Kidney glomerular epithelial cell (primary cell): Measurements from ENCODE around the gene NLGN1.
"Not testable (repeated sequence)": the region's sequence is repeated elsewhere in the genome, so short reads cannot be mapped to it uniquely, and the experiment has no call there.

ENCODE experiments used
- DNase-seq: peaks from one replicate; lab custom pipeline; 2025; lab: John Stamatoyannopoulos, UW

Gene NLGN1

DNA sequence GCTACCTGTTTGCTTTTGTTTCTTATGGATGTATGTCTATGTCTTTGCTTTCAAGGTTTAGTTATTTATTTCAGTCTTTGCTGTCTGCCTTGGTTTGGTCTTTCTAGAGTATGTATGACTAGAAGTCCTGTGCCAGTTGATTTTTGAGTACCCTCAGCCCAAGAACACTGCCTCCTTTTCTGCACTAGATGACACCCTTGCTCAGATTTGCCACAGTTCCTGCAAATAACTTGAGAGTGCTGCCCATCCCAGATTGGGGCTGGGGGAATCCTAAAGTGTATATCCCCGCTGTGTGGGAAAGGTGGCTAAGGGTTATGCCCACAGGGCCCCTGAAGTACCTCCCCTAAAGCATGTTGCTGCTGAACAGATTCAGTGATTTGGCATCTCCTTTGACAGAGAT, 32.0 kb downstream of the NLGN1 start:
- no peak for DNase-seq

DNA sequence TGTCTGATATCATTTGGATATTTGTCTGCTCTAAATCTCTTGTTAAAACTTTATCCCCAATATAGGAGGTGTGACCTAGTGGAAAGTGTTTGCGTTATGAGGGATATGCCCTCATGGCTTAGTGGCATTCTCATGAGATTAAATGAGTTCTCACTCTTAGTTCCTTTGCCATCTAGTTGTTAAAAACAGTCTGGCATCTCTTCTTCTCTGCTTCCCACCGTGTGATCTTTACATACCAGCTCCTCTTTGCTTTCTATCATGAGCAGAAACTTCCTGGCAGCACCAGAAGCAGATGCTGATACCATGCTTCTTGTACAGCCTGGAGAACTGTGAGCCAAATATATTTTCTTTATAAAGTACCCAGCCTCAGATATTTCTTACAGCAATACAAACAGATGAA, 33.0 kb downstream of the NLGN1 start:
- DNase-seq = no peak

DNA sequence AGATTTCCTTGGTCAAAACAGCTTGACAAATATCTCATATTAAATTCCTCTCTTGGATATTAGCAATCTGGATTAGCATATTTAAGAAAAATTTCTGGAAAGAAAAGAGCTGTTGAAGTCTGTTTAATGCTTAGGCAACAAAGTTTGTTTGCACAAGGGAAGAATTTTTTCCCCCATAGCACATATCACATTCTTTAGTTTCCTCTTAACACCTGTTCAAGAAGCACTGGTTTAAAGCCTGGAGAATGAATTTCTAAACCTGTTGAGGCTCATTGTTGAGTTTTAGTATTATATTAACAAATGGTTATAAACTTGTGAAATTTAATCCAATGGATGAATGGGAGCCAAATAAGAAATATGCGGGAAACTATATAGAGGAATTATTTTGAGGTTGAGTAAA, 41.5 kb downstream of the NLGN1 start:
- no peak for DNase-seq

DNA sequence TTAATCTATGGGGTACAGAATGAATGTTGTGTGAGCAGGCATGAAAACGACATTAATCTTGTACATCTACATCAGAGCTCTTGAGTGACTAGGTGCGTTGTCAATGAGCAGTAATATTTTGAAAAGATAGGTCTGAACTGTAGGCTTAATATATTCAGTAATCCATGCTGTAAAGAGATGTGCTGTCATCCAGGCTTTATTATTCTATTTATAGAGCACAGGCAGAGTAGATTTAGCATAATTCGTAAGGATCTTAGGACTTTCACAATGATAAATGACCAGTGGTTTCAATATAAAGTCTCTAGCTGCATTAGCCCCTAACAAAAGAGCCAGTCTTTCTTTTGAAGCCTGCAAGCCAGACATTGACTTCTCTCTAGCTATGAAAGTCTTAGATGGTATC, 43.0 kb downstream of the NLGN1 start:
- DNase-seq = no peak

DNA sequence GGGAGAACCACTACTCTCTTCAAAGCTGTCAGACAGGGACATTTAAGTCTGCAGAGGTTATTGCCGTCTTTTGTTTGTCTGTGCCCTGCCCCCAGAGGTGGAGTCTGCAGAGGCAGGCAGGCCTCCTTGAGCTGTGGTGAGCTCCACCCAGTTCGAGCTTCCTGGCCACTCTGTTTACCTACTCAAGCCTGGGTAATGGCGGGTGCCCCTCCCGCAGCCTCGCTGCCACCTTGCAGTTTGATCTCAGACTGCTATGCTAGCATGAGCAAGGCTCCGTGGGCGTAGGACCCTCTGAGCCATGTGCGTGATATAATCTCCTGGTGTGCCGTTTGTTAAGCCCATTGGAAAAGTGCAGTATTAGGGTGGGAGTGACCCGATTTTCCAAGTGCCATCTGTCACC, 54.0 kb downstream of the NLGN1 start:
- DNase-seq = not testable (repeated sequence)

DNA sequence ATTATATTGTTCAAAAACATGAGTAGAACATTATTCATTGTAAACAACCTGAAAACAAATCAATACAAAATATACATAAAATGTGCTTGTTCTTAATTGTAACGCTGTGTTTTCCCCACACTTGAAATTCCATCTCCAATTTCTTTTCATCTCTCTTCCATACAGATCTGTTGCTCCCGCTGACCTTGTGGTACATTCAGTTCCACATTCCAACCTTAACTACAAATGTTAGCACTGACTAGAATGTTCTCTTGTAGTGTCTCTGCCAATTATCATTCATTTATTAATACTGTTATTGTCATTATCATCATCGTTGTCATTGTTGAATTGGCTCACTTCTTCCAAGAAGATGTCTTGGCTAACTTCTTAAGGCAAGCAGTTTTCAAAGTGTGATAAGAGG, 65.7 kb downstream of the NLGN1 start:
- DNase-seq = no peak

DNA sequence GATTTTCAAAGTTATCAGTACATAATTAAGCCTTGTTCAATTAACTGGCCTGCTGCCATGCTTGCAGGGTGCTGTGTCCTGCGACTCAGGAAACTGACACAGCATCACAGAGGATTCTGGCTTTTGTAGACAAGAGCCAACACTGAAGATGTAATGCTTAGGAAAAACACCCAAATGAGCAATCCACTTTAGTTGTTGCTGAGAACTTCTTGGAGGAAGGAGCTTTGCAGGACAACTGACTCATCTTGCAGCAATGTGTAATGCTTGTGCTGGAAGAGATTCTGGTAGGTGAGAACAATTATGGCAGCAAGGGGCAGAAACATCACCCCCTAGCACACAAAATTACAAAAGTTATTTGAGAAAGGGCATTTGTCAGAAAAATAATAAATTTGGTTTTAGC, 67.6 kb downstream of the NLGN1 start:
- peak; percentile 17 for DNase-seq

DNA sequence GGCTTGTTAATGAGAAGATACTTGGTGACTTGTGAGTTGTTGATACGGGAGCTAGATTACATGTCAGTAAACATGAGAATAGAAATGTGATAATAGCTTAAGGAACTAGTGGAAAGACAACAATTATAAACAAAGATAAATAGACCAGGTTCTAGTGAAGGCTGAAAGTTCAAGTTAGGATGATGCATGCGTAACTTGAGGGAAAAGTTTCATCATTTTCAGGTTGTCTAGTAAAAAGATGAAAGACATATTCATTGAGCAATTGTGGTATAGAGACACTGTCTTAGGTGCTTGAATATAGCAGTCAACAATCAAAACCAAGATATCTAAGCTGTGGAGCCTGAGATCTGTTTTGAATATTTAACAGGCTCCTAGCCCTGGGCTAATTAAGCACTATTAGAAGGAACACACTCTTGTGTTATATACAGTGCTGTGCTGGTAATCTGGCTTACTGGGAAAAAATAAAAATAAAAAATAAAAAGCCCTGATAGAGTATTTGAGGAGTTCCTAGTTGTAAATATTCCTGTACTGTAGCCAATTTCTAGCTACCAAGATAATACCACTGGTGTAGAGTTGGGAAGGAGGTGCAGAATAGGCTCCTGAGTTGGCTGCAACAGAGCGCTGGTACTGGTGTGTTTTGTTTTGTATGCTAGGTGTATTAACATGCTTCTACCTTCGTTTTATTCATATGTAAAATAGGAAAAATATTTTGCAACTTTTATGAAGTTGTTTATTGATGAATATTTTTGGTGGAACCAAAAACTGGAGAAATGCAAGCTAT, 68.5 kb downstream of the NLGN1 start:
- DNase-seq = no peak

DNA sequence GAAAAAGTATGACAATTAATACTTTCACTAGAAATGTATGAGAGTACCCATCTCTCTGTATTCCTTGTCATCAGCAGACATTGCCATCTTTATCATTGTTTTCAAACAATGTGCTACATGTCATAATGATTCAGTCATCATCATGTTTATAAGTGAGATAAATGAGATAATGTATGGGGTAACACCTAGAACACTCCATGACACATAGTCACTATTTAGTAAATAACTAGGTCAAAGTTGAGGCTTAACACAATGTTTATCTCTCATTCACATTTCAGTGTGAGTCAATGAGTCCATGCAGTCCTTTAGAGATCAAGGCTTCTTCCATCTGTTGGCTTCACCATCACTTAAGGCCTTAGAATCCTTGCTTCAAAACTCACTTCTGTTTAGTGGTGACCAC, 70.0 kb downstream of the NLGN1 start:
- no peak for DNase-seq

DNA sequence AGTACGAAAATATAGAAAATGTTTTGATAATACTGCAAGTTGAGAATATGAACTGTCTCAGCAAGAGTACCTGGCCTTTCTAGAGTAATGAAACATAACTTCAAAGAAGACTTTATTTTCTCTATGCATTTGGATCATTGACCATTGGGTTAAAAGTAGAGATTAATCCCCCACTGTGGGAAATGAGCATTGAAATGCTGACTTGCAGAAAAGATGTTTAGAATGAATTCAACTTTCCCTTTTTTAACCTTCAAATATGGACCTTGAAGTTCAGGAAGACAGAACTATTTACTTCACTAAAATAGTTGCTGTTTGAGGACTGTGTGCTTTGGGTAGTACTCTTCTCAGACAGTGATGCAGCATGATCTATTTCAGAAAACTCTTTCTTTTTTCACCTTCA, 75.7 kb downstream of the NLGN1 start:
- no peak for DNase-seq

DNA sequence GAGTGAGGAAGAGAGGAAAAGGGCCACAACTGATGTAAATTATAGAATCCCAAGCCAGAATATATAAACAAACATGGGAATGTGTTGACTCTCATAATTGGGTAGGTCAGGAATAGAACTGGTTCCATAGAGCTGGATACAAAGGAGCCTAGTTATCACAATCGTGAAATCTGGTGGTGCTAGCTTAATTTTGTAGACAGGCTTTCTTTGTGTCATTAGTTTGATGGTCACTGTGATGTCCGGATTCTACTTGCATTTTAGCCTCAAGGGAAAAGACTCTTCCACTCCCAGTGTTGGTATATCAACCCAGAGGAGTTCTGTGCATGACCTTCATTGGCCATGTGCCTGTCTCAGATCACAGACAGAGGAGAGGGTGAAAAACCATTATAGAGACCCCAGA, 81.8 kb downstream of the NLGN1 start:
- DNase-seq = no peak

DNA sequence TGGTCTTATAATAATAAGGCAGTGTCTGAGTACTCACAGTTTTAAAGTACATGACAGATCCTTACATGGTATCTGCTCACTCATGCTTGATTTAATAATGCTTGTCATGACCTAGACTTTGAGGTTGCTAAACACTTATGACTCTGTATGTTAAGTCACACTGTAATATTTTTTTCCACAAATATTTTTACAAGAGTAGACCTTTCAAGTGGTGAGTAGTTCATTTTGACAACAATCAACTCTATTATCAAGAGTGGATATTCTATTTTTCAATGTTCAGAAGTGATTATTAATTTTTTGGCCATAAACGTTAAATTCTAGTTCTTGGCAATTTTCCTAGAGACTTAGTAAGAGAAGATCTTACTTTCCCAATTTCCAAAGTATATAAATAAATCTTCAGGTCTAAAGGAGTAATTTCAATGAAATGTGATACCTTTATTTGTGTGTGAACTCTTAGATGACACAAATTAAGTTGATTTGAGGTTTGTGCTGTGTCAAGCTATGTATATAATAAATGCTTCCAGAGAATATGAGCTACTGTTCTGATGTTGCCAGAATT, 104.5 kb downstream of the NLGN1 start:
- DNase-seq = peak; percentile 12

DNA sequence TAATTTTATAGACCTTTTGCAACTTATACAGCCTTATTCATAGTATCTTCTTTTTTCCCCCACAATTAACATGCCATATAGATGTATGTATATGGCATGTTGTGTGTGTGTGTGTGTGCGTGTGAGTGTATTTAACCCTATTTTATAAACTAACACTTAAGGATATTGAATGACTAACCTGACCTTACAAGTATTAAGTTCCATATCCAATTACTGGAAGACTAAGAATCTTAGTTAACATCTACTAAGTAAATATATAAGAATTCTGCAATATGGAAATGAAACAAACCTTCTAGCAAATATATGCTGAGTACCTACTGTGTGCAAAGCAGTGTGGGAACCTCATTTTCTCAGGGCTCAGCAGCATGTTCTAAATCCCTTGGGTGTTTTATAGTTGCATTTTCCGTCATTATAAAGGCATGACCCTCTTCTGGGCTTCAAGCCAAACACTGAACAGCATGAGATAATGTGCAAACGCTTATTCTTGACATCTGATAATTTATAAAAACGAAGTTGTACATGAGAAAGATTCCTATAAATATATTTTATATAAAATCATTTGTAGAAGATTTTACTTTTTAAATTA, 105.5 kb downstream of the NLGN1 start:
- no peak for DNase-seq

DNA sequence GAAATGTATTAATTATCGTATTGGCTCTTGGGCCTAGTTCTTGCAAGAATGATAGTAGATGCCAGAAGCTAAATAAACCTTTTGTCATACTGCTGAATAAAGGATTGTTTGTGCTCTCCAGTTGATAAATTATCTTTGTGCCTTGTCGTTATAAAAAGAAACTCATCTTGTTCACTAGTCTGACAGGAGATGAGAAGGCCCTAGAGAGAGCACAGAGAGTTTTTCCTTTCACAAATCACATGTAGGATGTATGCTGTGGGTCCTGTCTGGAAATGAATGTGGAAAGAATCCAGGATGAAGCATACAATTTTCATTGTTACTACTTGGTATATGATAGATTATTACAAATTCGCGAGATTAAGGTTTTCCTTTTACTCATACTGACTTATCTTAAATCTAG, 113.0 kb downstream of the NLGN1 start:
- DNase-seq = no peak

DNA sequence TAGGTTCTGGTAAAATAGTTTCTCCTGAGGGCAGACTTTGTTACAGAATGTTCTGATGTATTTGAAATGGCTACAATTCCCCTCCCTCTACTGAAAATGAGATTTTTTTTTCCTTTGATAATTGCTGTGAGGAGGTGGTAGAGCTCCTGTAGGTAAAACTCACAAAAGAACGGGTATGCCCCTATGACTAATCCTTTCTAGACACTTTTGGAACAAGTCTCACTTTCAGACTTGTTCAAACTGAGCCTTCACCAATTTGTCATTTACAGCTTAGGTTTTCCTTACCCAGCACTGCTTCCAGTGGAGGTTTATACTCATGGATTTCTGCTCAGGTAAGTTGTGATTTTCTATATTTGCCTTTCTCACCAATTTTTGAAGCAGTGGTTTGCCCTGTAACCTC, 115.6 kb downstream of the NLGN1 start:
- no peak for DNase-seq

DNA sequence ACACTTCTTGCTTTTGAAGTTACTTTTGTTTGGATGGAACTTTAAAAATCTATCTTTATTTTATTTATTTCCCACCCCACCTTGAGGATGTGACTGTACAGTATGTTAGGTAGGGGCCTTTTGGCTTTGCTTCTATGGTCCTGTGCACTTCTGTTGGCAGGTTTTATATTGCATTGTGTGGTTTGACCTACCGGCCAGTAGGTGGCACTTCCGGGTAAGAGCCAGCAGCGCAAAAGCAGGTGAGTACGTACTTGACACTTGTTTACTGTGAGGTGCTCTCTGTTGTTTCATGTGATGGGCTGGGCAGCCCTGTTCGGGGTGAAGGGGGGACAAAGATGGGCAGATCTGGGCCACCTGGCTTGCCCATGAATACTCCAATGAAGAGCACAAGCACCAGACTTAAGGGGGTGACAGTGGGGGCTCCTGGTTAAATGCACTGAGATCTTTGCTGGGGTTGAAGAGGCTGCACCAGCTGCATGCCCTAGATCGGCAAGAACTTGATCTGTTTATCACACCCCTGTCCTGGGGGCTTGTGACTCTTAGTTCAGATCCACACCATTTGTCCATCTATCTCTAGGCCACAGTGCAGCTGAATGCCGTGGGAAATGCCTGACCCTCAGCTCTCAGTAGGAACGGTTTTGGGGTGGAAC, 131.6 kb downstream of the NLGN1 start:
- peak; percentile 22 for DNase-seq

DNA sequence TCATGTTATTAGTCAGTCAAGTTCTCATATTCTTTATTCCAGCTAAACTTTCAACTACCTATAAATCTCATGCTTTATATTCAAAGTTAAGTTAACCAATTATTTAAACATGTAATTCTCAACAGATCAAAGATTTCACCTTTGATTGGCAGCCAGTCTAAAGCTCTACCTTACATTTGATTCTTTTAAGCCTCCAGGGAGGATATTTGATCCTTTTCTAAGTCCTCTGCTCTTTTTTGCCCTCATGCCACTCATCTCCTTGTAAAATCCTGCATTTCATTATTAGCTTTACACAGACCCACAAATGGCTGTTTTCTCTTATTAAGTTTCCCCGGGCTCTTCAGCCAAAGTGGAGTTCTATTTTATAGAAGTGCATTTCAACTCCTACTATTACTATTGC, 134.1 kb downstream of the NLGN1 start:
- no peak for DNase-seq

DNA sequence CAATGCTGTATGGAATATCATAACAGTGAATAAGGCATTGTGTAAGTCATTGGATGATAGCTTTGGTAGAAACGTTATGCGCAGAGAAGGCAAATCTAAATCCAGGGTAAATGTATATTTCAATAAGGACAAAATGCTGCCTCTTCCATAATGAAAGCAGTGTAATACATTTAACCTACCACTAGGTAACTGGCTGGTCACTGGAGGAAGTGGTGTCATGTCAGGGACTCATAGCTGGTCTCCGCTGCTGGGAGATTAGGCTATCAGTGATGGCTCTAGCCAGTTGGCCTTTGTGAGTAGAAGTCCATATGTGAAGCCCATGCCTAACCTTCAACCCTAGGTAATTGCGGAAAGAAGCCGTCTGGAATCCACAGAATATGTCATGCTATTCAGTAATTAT, 140.9 kb downstream of the NLGN1 start:
- DNase-seq = no peak

DNA sequence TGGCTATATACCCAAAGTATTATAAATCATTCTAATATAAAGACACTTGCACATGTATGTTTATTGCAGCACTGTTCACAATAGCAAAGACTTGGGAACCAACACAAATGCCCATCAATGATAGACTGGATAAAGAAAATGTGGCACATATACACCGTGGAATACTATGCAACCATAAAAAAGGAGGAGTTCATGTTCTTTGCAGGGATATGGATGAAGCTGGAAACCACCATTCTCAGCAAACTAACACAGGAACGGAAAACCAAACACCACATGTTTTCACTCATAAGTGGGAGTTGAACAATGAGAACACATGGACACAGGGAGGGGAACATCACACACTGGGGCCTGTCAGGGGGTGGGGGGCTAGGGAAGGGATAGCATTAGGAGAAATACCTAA, 148.0 kb downstream of the NLGN1 start:
- not testable (repeated sequence) for DNase-seq

DNA sequence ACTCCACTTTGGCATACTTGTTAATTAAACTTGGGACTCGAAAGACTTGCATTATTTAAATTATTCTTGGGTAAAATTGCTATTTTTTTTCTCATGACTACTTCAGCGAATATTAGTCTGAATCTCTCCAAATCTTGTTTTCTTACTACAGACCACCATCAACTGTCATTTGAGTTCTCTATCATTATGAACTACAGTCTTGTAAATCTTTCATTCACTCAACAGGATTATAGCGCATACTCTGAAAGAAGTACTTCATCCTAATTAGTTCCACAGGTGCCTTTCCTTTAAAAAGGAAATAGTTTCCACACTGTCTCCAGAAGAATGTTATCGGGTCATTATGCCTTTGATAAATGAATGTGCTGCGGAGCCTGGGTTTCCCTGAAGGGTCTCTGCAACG, 149.5 kb downstream of the NLGN1 start:
- DNase-seq = no peak

DNA sequence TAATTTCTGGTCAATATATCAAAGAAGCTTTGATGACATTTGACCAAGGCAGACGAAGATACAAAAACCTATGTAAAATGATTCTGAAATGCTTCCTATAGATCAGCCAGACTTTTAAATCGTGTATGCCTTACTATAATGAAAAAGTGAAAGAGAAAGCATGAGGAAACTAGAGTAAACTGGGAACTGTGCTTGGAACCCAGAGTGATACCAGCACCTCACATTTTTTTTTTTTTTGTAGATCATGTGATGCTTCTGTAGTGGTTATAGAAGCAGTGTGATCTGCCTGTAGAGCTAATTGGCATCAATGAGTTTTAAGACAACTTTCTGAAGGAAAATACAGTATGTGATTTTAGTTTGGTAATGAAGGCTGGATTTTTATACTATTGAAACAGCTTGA, 150.7 kb downstream of the NLGN1 start:
- peak; percentile 5 for DNase-seq

DNA sequence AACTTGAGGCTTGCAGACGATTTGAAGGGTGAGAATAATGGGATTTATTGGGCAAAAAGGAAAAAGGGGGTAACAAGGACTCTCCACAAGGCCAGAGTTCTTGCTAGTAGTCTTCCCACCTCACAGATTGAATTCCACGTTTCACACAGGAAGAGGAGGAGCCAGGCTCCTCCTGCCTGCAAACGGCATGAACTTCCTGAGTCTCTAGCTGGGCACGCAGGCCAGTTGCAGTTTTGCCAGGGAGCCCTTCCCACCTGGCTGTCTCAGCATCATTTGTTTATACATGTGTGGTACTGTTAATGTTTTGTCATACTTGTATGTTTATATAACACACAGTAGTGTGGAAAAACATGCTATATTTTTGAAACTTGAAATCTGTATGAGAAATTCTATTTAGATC, 155.0 kb downstream of the NLGN1 start:
- no peak for DNase-seq

DNA sequence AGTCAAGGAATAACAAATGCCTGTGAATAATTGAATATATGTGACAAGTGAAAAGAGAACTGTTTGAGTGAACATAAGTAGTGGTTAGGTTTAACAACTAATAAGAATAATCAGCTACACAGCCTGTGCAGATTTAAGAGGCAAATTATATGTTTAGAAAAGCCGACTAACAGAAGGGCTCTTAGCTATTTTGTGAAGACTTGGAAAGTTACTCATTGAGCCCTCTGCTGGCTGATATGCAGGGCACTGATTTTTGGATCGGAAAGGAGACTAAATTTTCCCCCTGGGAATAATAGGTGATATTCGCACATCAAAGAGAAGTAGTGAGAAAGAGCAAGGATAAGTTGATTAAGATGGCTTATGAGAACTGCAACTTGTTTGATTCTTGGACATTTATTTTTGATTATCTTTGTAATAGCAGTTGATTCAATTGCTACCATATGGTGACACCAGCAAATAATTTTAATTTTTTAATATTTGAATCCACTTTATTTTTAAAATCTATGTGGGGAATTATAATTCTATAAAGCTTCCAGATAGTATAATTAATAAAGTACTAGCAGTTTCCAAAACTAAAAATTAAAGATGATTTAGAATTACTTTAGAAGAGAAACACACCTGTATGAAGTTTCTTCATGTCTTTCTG, 156.2 kb downstream of the NLGN1 start:
- peak; percentile 50 for DNase-seq
